ENCODE results near the gene PHETA2.
"Not testable (repeated sequence)": the region's sequence is repeated elsewhere in the genome, so short reads cannot be mapped to it uniquely, and the experiment has no call there.

GRCh38 chr22:42123529-42123928, 49.5 kb downstream of the PHETA2 start:
- not testable (repeated sequence) for TF ChIP-seq ZNF317 (CRISPR knock-in tag; IDR thresholded peaks at IDR 0.05; ENCODE audit: borderline replicate concordance, low read depth); CTCF (IDR thresholded peaks at IDR 0.05); TEAD4 (CRISPR knock-in tag; IDR thresholded peaks at IDR 0.05); MAX (CRISPR knock-in tag; IDR thresholded peaks at IDR 0.05); USF2 (CRISPR knock-in tag; IDR thresholded peaks at IDR 0.05); FOXK1 (CRISPR knock-in tag; IDR thresholded peaks at IDR 0.05); USF1 (CRISPR knock-in tag; IDR thresholded peaks at IDR 0.05); NFYB (CRISPR knock-in tag; conservative IDR thresholded peaks at IDR 0.05; ENCODE audit: low read depth); ATF6 (CRISPR knock-in tag; IDR thresholded peaks at IDR 0.05); RELA (CRISPR knock-in tag; IDR thresholded peaks at IDR 0.05; ENCODE audit: borderline replicate concordance)

Data from WTC11 (cell line).